Epidermal melanocyte (primary cell): ENCODE data around the gene TAX1BP1.
"Not testable (repeated sequence)": the region's sequence is repeated elsewhere in the genome, so short reads cannot be mapped to it uniquely, and the experiment has no call there.

ENCODE experiments used
- DNase-seq: peaks from one replicate; pipeline ENCODE4 v3.0.0; 2011; ENCODE audit warnings: low spot score; ENCODE audit not compliant: insufficient read length

Gene TAX1BP1

GRCh38 chr7:27739301-27739908 lies 557 bp upstream of the TAX1BP1 start:
- DNase-seq = no peak

DNA sequence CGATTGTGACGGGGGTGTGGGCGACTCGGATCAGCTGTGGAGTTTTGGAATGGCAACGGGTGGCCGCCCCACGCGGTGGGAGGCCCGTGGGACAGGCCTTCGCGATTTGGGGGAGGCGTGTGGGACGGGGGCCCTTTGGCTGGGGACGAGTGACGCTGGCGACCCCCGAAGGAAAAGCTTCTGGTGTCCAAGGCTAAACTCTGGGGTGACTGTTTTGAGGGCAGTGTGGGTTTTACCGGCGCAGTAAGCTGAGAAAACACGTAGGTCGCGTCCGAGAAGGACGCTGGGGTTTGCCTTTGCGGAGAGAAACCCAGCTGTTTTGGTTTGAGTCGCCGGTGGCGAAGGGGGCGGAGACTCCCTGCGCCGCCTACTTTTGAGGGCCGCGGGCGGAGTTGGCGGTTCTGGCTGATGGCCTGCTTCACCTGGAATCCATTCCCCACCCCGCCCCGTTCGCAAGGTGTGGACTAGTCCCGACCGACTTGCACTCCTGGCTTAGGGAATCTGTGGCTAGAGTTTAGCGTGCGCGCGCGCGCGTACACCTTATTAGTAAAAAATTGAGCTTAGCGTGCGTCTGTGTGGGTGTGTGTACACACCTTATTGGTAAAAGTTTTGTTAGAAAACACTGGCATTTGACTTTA lies 606 bp downstream of the TAX1BP1 start:
- DNase-seq = no peak

DNA sequence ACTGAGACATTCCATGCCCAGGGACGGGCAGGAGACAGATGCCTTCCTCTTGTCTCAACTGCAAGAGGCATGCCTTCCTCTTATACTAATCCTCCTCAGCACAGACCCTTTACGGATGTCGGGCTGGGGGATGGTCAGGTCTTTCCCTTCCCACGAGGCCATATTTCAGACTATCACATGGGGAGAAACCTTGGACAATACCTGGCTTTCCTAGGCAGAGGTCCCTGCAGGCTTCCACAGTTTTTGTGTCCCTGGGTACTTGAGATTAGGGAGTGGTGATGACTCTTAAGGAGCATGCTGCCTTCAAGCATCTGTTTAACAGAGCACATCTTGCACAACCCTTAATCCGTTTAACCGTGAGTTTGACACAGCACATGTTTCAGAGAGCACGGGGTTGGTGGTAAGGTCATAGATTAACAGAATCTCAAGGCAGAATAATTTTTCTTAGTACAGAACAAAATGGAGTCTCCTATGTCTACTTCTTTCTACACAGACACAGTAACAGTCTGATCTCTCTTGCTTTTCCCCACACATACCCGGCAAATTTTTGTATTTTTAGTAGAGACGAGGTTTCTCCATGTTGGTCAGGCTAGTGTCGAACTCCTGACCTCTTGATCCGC lies 2.2 kb downstream of the TAX1BP1 start:
- DNase-seq = not testable (repeated sequence)

GRCh38 chr7:27745064-27745583 lies 5.2 kb downstream of the TAX1BP1 start:
- DNase-seq = no peak

DNA sequence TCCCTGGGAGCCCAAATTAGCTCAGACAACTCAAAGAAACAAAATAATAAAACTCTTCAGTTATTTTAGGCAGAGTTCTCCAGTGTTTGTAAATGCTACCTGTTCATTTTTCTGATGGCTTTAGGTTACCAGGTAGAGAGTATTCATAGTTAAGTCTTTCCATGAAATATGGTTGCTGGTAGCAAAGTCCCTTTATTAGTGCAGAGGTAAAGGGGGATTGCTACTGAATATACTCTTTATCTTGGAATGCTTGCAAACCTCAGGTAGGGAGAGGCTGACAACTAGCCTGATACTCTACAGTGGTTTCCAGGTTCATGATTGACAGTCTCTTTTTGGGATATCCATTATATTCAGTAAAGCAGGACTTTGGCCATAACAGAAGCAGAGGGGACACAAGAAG lies 6.5 kb downstream of the TAX1BP1 start:
- no peak for DNase-seq

- no peak for DNase-seq
Observed at GRCh38 chr7:27746978-27747377, 7.0 kb downstream of the TAX1BP1 start.

DNA sequence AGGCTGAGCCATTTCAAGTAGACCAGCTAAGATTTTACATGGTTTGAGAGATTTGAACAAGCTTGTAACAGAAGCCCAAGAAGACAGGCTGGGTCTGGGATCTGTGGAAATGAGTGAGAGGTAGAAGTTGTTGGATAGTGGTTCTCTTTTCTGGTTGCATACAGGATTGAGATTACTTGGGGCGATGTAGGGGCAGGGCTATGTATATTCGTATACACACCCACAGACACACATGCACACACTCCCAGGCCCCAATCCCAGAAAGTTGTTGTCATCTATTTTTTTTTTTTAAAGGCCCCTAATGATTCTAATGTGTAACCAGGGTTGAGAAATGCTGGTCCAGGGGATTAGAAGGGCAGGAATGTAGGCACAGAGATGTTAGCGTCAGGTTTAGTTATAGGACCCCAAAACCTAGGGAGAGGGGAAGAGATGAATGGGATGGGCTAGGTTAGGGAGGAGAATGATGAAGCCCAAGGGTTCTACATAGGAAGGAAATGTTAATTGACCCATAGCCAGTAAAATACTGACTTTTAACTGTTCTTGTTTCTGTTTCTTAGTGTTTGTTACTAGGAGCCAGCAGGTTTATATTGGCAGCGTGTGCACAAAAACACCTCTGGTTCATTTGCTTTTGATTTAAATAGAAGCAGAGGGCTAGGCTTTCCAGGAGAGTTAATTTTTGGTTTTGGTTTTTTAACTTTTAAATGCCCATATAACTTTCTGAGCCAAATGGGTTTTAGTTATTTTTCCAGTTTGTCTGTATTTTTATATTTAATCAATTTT lies 7.8 kb downstream of the TAX1BP1 start:
- DNase-seq = no peak

DNA sequence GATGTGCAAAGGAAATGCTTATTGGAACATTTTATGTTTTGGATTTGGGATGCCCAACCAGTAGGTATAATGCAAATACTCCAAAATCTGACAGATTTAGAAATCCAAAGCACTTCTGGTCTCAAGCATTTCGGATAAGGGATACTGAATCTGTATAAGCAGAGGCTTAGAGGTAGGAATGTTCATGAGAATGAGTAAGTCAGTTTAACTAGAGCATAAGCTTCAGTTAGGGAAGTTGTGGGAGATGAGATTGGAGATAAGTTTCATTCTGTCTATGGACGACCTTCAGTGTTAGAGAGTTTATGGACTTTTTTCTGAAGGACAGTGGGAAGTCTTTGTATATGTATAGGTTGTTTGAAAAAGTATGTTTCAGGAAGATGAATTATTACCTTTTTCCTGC lies 10.4 kb downstream of the TAX1BP1 start:
- no peak for DNase-seq

GRCh38 chr7:27751888-27752660 lies 12.1 kb downstream of the TAX1BP1 start:
- no peak for DNase-seq

DNA sequence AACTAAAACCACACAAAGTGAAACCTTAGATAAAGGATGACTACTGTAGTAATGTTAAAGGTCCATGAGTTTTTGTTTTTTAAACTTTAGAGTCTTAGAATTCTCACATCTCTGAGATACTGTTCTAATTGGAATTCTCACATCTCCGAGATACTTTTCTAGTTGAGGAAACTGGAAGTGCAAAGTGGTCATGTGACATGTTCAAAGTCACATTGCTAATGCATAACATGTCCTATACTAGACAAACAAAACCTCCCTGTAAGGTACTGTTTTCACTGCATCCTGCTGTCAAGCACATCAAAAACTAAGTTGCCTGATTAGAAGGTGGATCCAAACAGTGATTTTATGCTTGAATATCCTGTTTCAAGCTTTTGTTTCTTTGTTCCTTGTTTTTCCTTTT lies 13.9 kb downstream of the TAX1BP1 start:
- DNase-seq = no peak

- no peak for DNase-seq
Observed at GRCh38 chr7:27756298-27756697, 16.3 kb downstream of the TAX1BP1 start.

DNA sequence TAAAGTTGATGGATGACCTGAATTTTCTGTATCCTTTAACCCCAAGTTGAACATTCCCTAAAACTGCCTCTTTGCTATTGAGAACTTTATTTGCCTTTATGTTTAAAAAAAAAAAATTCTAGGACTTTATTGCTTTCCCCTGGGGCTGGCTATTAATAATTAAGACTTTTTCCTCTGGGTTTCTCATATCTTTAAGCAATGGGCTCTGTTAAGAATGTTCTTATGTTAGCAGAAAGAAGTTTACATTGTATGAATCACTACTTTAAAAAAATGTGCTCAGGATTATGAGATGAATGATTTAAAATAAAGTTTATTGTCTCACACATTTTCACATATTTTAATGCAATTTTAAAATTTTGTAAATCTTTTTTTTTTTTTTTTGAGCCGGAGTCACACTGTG lies 19.5 kb downstream of the TAX1BP1 start:
- DNase-seq = no peak

DNA sequence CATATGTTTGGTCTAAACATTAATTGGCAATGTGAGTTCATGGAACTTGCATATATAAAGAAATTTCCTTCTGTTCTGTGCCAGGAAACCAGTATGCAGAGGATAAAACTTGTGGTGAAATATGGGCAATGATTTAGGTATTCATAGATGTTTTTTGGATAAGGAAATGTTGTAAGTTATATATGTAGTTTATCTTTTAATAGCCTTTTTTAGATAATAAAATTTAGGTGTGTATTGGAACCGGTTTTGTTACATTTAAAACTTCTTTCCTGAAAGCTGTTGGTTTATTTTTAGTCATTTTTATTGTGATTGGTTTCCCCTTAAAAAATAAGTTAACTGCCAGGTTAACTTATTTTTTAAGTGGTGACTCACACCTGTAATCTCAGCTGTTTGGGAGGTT lies 22.1 kb downstream of the TAX1BP1 start:
- no peak for DNase-seq

- no peak for DNase-seq
Observed at GRCh38 chr7:27763983-27764508, 24.1 kb downstream of the TAX1BP1 start.

DNA sequence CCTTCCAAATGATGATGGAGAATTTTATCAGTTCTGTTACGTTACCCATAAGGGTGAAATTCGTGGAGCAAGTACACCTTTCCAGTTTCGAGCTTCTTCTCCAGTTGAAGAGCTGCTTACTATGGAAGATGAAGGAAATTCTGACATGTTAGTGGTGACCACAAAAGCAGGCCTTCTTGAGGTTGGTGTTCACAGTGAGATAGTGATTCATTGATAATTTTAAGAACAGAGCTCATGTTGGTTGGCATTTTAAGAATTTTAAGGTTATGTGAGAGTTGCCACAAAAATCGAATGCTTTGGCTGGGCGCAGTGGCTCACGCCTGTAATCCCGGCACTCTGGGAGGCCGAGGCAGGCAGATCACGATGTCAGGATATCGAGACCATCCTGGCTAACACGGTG lies 25.9 kb downstream of the TAX1BP1 start:
- no peak for DNase-seq

DNA sequence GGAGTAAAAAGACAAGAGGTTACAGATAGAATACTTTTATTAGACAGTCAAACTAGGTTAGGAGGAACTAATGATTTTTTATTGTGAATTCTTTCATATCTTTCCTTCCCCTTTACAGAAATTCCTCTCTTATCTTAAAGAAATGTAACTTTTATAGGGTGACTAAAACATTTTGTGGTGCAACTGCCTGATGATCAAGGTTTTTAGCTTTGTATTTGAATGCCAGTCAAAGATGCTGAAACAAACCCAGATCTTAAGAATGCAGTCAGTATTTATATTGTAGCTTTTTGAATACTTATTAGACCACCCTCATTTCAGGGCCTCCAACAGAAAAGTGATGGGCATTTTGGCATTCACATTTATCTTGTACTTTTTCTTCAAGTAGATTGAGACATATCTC lies 27.4 kb downstream of the TAX1BP1 start:
- no peak for DNase-seq

DNA sequence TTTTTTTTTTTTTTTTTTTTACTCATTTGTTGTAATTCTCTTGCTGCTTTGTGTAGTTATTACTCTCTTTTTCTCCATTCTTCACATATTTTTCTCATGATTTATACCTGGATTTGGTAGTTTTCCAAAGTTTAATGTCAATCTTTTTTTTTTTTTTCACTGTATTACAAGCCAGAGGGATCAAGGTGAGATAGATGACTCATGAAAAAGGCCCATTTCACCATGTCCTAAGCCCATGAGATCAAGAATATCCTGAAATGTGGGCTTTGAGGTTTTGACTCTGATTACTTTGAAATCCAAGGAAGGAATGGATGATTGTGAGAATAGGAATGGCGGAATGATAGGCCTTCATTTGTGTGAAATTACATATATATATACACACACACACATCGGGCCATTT lies 31.1 kb downstream of the TAX1BP1 start:
- DNase-seq = no peak

- DNase-seq = no peak
Observed at GRCh38 chr7:27774717-27775328, 34.9 kb downstream of the TAX1BP1 start.

- DNase-seq = no peak
Observed at GRCh38 chr7:27775782-27776181, 35.8 kb downstream of the TAX1BP1 start.

- no peak for DNase-seq
Observed at GRCh38 chr7:27777662-27778061, 37.7 kb downstream of the TAX1BP1 start.

DNA sequence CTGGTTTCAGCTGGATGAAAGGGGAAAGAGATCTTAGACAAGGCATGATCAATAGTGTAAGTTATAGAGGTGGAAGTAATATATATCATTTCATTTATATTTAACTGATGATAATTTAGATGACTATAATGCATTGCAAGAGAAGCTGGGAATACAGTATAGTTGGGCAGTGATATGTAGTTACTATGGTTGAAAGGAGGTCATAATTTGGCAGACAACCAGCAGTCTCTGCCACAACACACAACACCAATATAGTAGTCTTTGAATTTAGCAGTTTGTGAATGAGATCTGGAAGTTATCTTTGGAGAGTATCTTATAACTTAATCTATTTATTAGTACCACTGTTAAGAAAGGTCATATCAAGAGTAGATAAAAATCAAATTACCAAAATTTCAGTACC lies 39.9 kb downstream of the TAX1BP1 start:
- no peak for DNase-seq
